NB4 (cell line): ENCODE results near the gene RNU1-1.

ENCODE experiments used
- DNase-seq: peaks from one replicate; pipeline ENCODE4 v3.0.0; 2010; ENCODE audit warnings: low read depth
- H3K4me3 ChIP-seq: one replicate; pipeline ENCODE4 v1.5.1; 2011; ENCODE audit warnings: mild to moderate bottlenecking, low read depth, low read length, moderate library complexity
- MYC ChIP-seq: IDR thresholded peaks from 2 replicates; pipeline ENCODE4 v1.6.1; 2011; ENCODE audit warnings: low read depth, low read length
- POLR2A ChIP-seq: IDR thresholded peaks from 2 replicates; pipeline ENCODE4 v1.6.1; 2011; ENCODE audit warnings: mild to moderate bottlenecking; ENCODE audit not compliant: insufficient read length; ENCODE audit errors: extremely low read depth
- TF ChIP-seq, protein P1 (sequence below): IDR thresholded peaks from 2 replicates; pipeline ENCODE4 v1.6.1; 2011; ENCODE audit warnings: low read depth, low read length
- TF ChIP-seq, protein P2 (sequence below): IDR thresholded peaks from one replicate; pipeline ENCODE4 v1.5.1; 2012; ENCODE audit warnings: low read depth, low read length

RNU1-1 gene

DNA sequence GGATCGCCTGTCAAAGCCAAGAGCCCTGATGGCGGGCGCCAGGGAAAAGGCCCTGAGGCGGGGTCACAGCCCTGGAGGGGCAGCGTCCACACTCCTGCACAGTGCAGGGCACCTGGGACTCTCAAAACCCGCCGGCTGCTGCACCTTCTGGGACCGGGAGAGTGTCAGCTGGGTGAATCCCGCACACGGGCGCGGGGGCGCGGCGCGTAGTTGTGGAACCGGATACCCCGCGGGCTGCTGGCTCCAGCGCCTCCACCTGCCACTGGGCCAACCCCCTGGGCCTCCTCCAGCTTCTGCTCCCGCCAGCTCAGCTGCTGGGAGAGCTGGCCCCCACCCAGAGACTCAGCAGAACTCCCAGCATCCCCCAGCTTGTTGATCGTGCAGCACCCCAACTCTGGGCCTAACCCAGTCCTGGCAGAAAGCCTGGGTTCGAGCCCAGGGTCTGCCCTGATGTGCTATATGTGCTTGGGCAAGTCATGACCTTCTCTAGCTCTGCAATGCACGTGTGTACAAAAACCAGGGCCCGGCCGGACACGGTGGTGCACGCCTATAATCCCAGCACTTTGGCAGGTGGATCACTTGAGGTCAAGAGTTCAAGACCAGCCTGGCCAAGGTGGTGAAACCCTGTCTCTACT lies 39.8 kb downstream of the RNU1-1 start:
- DNase-seq, result no peak
- TF ChIP-seq, protein P1, sequence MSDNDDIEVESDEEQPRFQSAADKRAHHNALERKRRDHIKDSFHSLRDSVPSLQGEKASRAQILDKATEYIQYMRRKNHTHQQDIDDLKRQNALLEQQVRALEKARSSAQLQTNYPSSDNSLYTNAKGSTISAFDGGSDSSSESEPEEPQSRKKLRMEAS, result no peak
- TF ChIP-seq MYC, result no peak
- no peak overlapping the region for H3K4me3 ChIP-seq

DNA sequence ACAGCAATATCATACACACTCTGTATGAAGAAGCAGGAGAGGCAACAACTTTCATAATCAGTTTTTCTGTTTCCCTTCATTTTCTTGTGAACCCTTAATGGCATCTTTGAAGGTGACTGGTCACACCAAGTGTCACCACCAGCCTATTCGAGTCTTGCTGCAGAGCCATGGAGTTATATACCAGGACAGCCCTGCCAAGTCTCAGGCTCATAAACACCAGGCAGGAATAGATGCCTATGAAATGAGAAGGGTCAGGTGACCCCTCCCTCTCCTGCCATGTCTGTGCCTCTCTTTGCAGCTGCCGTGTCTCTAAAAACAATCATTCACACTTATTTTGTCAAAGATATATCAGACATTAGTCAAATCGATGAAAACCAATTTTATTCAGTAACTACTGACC lies 45.5 kb downstream of the RNU1-1 start:
- DNase-seq, result no peak
- TF ChIP-seq POLR2A (no peak), MYC (no peak)
- TF ChIP-seq, protein P1, result no peak
- TF ChIP-seq, protein P2, sequence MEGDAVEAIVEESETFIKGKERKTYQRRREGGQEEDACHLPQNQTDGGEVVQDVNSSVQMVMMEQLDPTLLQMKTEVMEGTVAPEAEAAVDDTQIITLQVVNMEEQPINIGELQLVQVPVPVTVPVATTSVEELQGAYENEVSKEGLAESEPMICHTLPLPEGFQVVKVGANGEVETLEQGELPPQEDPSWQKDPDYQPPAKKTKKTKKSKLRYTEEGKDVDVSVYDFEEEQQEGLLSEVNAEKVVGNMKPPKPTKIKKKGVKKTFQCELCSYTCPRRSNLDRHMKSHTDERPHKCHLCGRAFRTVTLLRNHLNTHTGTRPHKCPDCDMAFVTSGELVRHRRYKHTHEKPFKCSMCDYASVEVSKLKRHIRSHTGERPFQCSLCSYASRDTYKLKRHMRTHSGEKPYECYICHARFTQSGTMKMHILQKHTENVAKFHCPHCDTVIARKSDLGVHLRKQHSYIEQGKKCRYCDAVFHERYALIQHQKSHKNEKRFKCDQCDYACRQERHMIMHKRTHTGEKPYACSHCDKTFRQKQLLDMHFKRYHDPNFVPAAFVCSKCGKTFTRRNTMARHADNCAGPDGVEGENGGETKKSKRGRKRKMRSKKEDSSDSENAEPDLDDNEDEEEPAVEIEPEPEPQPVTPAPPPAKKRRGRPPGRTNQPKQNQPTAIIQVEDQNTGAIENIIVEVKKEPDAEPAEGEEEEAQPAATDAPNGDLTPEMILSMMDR, result no peak
- no peak overlapping the region for H3K4me3 ChIP-seq

DNA sequence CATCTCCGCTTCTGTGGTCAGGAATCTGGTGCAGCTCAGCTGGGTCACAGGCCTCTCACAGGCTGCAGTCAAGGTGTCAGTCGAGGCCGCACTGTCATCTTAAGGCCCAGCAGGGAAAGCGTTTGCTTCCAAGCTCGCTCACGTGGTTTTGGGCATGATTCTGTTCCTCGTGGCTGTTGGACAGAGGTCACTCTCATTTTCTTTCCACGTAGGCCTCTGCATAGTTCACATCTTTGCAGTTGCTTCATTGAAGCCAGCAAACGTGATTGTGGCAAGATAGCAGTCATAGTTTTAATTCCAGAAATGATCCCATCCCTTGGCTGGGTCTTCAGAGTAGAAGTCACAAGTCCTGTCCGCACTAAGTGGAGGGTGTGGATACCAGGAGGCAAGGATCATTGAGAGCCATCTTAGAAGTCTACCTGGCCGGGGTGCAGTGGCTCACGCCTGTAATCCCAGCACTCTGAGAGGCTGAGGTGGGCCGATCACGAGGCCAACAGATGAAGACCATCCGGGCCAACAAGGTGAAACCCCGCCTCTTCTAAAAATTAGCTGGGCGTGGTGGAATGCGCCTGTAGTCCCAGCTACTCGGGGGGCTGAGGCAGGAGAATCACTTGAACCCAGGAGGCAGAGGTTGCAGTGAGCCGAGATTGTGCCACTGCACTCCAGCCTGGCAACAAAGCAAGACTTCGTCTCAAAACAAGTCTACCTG lies 49.0 kb downstream of the RNU1-1 start:
- DNase-seq, result no peak
- H3K4me3 ChIP-seq, result no peak overlapping the region
- TF ChIP-seq, protein P1, result no peak
- no peak for TF ChIP-seq MYC
- TF ChIP-seq POLR2A, result no peak
